Mucosa of rectum (tissue), 2 donors: Measurements from ENCODE around the gene GSTK1.

Source experiments
- H3K27ac ChIP-seq, 2 donors: one replicate each; pipeline ENCODE4 v1.7.0; 2013; ENCODE audit warnings: inconsistent platforms in 2 of 2, low read depth in 2 of 2, low read length in 2 of 2
- H3K27me3 ChIP-seq, 2 donors: one replicate each; pipeline ENCODE4 v1.7.0; 2013; ENCODE audit warnings: low read length in 2 of 2; ENCODE audit not compliant: control insufficient read depth in 2 of 2, insufficient read depth in 2 of 2
- H3K36me3 ChIP-seq, 2 donors: one replicate each; pipeline ENCODE4 v1.7.0; 2013; ENCODE audit warnings: low read length in 2 of 2; ENCODE audit not compliant: control insufficient read depth in 2 of 2, insufficient read depth in 2 of 2
- H3K4me1 ChIP-seq, 2 donors: one replicate each; pipeline ENCODE4 v1.7.0; 2013; ENCODE audit warnings: low read length in 2 of 2, mild to moderate bottlenecking in 1 of 2; ENCODE audit not compliant: control insufficient read depth in 2 of 2, insufficient read depth in 2 of 2
- H3K4me3 ChIP-seq, 2 donors: one replicate each; pipeline ENCODE4 v1.7.0; 2013; ENCODE audit warnings: low read length in 2 of 2
- H3K9ac ChIP-seq, 2 donors: one replicate each; pipeline ENCODE4 v1.7.0; 2013; ENCODE audit warnings: low read length in 2 of 2, low read depth in 1 of 2, mild to moderate bottlenecking in 1 of 2
- H3K9me3 ChIP-seq, 2 donors: one replicate each; pipeline ENCODE4 v1.7.0; 2013; ENCODE audit warnings: low read length in 2 of 2; ENCODE audit not compliant: control insufficient read depth in 2 of 2
- donor health status: healthy.
- donor health status: Normal muscosa, but diverticular disease.

Gene GSTK1

DNA sequence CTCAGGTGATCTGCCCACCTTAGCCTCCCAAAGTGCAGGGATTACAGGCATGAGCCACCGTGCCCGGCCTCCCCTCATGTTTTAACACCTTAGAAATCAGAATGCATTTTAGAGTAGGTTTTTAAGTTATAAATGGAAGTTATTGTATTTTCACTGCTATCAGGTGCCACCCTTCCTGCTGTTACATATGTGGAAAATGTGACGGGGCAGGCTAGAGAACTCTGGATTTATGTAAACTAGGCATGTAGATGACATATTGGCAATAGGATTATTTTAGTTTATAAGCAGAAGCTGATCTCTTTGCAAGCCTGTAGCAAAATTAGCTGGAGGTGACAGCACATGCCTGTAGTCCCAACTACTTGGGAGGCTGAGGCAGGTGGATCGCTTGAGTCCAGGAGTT, 27.1 kb downstream of the GSTK1 start:
- Histone ChIP-seq H3K36me3 (peaks cover 27 to 28% of the 10 kb centered on the region in 2 donors), H3K27me3 (no peaks in the 10 kb centered on the region), H3K4me1 (peaks cover 28% of the 10 kb centered on the region in 2 donors), H3K9me3 (no peaks in the 10 kb centered on the region), H3K4me3 (peak overlapping the region in 1 of 2 donors; percentile 95), H3K9ac (no peak overlapping the region), H3K27ac (no peak overlapping the region)

DNA sequence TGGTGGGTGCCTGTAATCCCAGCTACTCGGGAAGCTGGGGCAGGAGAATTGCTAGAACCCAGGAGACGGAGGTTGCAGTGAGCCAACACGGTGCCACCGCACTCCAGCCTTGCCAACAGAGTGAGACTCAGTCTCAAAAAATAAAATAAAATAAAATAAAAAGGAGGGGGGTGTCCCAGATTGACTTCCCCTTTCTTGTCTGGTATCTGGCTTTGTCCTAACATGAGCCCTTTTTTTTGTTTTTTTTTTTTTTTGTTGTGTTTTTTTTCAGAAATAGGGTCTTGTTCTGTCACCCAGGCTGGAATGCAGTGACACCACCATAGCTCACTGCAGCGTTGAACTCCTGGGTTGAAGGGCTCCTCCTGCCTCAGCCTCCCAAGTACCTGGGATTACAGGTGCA, 29.6 kb downstream of the GSTK1 start:
- no peak overlapping the region for H3K4me3 ChIP-seq
- H3K9me3 ChIP-seq: no peaks in the 10 kb centered on the region
- H3K9ac ChIP-seq: no peak overlapping the region
- peaks cover 33 to 39% of the 10 kb centered on the region in 2 donors for H3K36me3 ChIP-seq
- peaks cover 12 to 17% of the 10 kb centered on the region in 2 donors for H3K4me1 ChIP-seq
- no peak overlapping the region for H3K27ac ChIP-seq
- H3K27me3 ChIP-seq: no peaks in the 10 kb centered on the region

GRCh38 chr7:143295870-143296269, 32.6 kb downstream of the GSTK1 start:
- peaks cover 0 to 7% of the 10 kb centered on the region in 2 donors for H3K4me1 ChIP-seq

DNA sequence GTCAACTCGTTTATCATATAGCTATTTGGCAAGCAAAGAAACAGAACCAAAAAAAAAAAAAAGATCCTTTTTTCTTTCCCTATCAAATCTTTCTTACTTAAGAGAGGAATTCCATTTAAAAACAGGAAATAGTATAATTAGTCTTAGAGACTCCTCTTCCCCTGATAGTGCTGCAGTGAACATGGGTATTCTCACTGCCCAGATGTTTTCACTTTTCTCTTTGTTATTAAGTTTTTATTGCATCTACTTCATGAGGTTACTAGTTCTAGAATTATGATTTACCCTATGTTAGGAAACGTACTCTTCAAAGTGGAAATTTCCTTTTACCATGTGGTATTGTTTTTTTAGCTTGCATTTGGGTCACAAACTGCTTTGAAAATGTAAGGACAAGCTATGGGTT, 33.4 kb downstream of the GSTK1 start:
- peaks cover 0 to 9% of the 10 kb centered on the region in 2 donors for H3K4me1 ChIP-seq
- H3K4me3 ChIP-seq: no peak overlapping the region
- H3K36me3 ChIP-seq: peaks cover 56 to 67% of the 10 kb centered on the region in 2 donors
- no peaks in the 10 kb centered on the region for H3K9me3 ChIP-seq
- H3K27me3 ChIP-seq: no peaks in the 10 kb centered on the region
- no peak overlapping the region for H3K9ac ChIP-seq
- H3K27ac ChIP-seq: no peak overlapping the region

More at GRCh38 chr7:143295870-143296269, 32.6 kb downstream of the GSTK1 start:
- H3K27me3 ChIP-seq: no peaks in the 10 kb centered on the region
- no peak overlapping the region for H3K4me3 ChIP-seq
- no peak overlapping the region for H3K27ac ChIP-seq
- no peak overlapping the region for H3K9ac ChIP-seq
- H3K36me3 ChIP-seq: peaks cover 51 to 61% of the 10 kb centered on the region in 2 donors
- no peaks in the 10 kb centered on the region for H3K9me3 ChIP-seq

- peaks cover 0 to 9% of the 10 kb centered on the region in 2 donors for H3K4me1 ChIP-seq
- H3K27ac ChIP-seq: no peak overlapping the region
- peaks cover 59 to 67% of the 10 kb centered on the region in 2 donors for H3K36me3 ChIP-seq
- no peaks in the 10 kb centered on the region for H3K9me3 ChIP-seq
- no peak overlapping the region for H3K4me3 ChIP-seq
- H3K27me3 ChIP-seq: no peaks in the 10 kb centered on the region
- H3K9ac ChIP-seq: no peak overlapping the region
Observed at GRCh38 chr7:143299346-143299745, 36.1 kb downstream of the GSTK1 start.

DNA sequence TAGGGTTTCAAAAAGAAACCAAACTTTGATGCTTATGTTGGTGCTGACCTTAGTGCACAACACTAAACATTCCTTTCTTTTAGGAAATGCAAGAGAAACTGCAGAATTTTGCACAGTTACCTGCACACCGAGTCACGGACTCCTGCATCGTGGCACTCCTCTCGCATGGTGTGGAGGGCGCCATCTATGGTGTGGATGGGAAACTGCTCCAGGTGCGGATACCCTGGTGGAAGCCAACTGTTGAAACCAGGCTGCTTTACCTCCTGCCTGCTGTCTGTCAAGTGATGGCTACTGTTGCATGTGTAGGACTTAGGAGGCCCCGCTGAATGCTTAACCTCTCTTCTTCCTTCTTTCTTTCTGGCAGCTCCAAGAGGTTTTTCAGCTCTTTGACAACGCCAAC, 36.6 kb downstream of the GSTK1 start:
- Histone ChIP-seq H3K27me3 (no peaks in the 10 kb centered on the region), H3K36me3 (peaks cover 59 to 67% of the 10 kb centered on the region in 2 donors), H3K4me3 (no peak overlapping the region), H3K4me1 (peaks cover 0 to 9% of the 10 kb centered on the region in 2 donors), H3K9me3 (no peaks in the 10 kb centered on the region), H3K9ac (no peak overlapping the region), H3K27ac (no peak overlapping the region)

DNA sequence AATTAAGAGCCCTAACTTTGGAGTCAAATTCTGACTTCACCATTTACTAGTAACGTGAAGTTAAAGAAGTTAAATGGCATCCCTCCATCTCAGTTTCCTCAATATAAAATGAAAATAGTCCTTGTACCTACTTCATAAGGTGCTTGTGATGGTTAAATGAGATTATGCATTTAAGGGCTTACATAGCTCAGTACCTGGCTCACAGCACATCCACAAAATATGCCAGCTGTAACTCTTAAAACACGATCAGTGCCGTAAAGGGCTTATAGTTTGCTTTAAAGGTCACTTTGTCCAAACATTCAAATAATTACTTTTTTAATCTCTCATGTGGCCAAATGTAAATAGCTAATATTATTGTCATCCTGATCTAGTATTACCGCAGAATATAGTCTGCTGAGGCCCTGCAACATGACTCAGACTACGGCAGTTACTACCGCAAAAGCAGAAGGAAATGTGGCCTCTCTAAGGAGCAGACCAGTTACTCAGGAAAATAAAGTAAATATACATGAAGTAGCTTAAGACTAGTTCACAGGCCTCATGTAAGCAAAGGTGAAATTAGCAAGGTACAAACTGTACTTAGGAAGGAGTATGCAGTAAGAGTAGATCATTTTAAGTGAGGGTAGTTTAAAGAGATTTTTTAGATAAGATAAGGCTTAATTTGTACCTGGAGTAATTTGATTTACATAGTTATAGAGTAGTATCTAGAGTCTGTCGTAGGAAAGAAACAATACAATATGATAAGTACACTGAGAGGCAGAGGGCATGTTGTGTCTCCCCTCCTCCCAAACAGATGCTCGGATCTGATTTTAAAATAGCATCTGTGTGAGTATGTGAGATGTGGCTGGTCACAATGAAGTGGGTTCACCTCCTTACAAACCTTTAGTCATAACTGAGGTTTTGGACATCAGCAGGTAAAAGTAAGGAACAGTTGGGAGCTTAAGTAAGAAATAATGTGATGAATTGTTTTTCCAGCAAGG, 38.0 kb downstream of the GSTK1 start:
- Histone ChIP-seq H3K4me3 (no peak overlapping the region), H3K27me3 (no peaks in the 10 kb centered on the region), H3K4me1 (peaks cover 0 to 9% of the 10 kb centered on the region in 2 donors), H3K36me3 (peaks cover 58 to 70% of the 10 kb centered on the region in 2 donors), H3K9me3 (no peaks in the 10 kb centered on the region), H3K27ac (peak overlapping the region in 1 of 2 donors; percentile 59), H3K9ac (no peak overlapping the region)

GRCh38 chr7:143303733-143304132, 40.5 kb downstream of the GSTK1 start:
- Histone ChIP-seq H3K9me3 (no peaks in the 10 kb centered on the region), H3K27ac (no peak overlapping the region), H3K4me3 (no peak overlapping the region), H3K4me1 (peaks cover 0 to 9% of the 10 kb centered on the region in 2 donors), H3K36me3 (peaks cover 60 to 76% of the 10 kb centered on the region in 2 donors), H3K27me3 (no peaks in the 10 kb centered on the region), H3K9ac (no peak overlapping the region)

DNA sequence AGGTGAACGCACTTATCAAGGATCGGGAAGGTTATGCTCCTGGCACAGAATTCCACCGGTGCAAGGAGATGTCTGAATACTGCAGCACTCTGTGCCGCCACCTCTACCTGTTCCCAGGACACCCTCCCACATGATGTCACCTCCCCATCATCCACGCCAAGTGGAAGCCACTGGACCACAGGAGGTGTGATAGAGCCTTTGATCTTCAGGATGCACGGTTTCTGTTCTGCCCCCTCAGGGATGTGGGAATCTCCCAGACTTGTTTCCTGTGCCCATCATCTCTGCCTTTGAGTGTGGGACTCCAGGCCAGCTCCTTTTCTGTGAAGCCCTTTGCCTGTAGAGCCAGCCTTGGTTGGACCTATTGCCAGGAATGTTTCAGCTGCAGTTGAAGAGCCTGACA, 41.7 kb downstream of the GSTK1 start:
- Histone ChIP-seq H3K4me3 (no peak overlapping the region), H3K4me1 (peaks cover 0 to 9% of the 10 kb centered on the region in 2 donors), H3K27me3 (no peaks in the 10 kb centered on the region), H3K27ac (no peak overlapping the region), H3K36me3 (peaks cover 56 to 71% of the 10 kb centered on the region in 2 donors), H3K9me3 (no peaks in the 10 kb centered on the region), H3K9ac (no peak overlapping the region)

- H3K36me3 ChIP-seq: peaks cover 51 to 65% of the 10 kb centered on the region in 2 donors
- no peaks in the 10 kb centered on the region for H3K27me3 ChIP-seq
- H3K4me3 ChIP-seq: no peak overlapping the region
- H3K9ac ChIP-seq: no peak overlapping the region
- H3K4me1 ChIP-seq: peaks cover 0 to 6% of the 10 kb centered on the region in 2 donors
- no peaks in the 10 kb centered on the region for H3K9me3 ChIP-seq
- no peak overlapping the region for H3K27ac ChIP-seq
Observed at GRCh38 chr7:143305423-143306070, 42.3 kb downstream of the GSTK1 start.
